HCT116 (cell line): ENCODE results near the gene PHGDH.

Experiments
- CTCF ChIP-seq, 3 experiments: fragments of 200-600 bp in 1 of 3; sonication (generic) in 1 of 3; IDR thresholded peaks in 2 of 3; conservative IDR thresholded peaks in 1 of 3; 2 replicates each; pipeline ENCODE4 v1.5.1; 2012 to 2017; ENCODE audit warnings: low read depth in 2 of 3, low read length in 2 of 3, antibody characterized with exemption in 1 of 3, borderline replicate concordance in 1 of 3, control low read depth in 1 of 3, mild to moderate bottlenecking in 1 of 3, mixed read lengths in 1 of 3, mixed run types in 1 of 3, moderate library complexity in 1 of 3; ENCODE audit not compliant: insufficient read depth in 1 of 3
- EZH2 ChIP-seq: fragments of 200-600 bp; sonication (generic); IDR thresholded peaks from 2 replicates; pipeline ENCODE4 v1.6.1; 2017; ENCODE audit warnings: antibody characterized with exemption, mixed run types
- MAX ChIP-seq: IDR thresholded peaks from 2 replicates; pipeline ENCODE4 v1.6.1; 2012
- POLR2A ChIP-seq: IDR thresholded peaks from 2 replicates; pipeline ENCODE4 v1.7.0; 2011; ENCODE audit warnings: borderline replicate concordance; ENCODE audit not compliant: insufficient read depth, insufficient read length; ENCODE audit errors: extremely low read depth
- SIN3A ChIP-seq: IDR thresholded peaks from 2 replicates; pipeline ENCODE4 v1.6.1; 2012; ENCODE audit warnings: low read depth
- TCF7L2 ChIP-seq: IDR thresholded peaks from 2 replicates; pipeline ENCODE4 v1.7.0; 2011; ENCODE audit warnings: borderline replicate concordance, inconsistent platforms; ENCODE audit not compliant: insufficient read depth, insufficient read length; ENCODE audit errors: extremely low read depth
- ZBTB33 ChIP-seq: IDR thresholded peaks from 2 replicates; pipeline ENCODE4 v1.6.1; 2011; ENCODE audit warnings: mild to moderate bottlenecking, low read length, moderate library complexity; ENCODE audit not compliant: insufficient replicate concordance; ENCODE audit errors: extremely low read depth

- no peak for TF ChIP-seq TCF7L2
- TF ChIP-seq POLR2A: no peak
- no peak for TF ChIP-seq MAX
- TF ChIP-seq ZBTB33: no peak
- no peak for TF ChIP-seq CTCF (IDR thresholded peaks at IDR 0.05 in 2 of 3, conservative IDR thresholded peaks at IDR 0.05 in 1 of 3; ENCODE audit: borderline replicate concordance in 1 of 3, insufficient read depth in 1 of 3, low read depth in 2 of 3, low read length in 2 of 3)
- no peak for TF ChIP-seq EZH2
- TF ChIP-seq SIN3A: no peak
Measured at GRCh38 chr1:119718409-119718808, 6.7 kb downstream of the PHGDH start.
